ENCODE measurements around the gene DEFB132.

DNA sequence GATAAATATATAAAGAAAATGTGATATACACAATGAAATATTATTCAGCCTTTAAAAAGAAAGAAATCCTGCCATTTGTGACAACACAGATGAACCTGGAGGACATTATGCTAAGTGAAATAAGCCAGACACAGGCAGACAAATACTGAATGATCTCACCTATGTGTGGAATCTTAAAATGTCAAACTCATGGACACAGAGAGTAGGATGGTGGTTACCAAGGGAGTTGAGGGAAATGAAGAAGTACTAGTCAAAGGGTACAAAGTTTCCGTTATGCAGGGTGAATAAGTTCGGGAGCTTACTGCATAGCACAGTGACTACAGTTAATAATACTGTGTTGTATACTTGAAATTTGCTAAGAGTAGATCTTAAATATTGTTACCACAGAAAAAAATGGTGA lies 14.6 kb upstream of the DEFB132 start:
- TF ChIP-seq SP1 (IDR thresholded peaks at IDR 0.05) (no peak), ZNF384 (IDR thresholded peaks at IDR 0.05) (no peak), TARDBP (IDR thresholded peaks at IDR 0.05) (no peak), FOXA1 (IDR thresholded peaks at IDR 0.05) (no peak), CTBP1 (IDR thresholded peaks at IDR 0.05; ENCODE audit: borderline replicate concordance) (no peak), L3MBTL2 (conservative IDR thresholded peaks at IDR 0.05) (no peak), FOXM1 (IDR thresholded peaks at IDR 0.05; ENCODE audit: borderline replicate concordance) (no peak), NFRKB (IDR thresholded peaks at IDR 0.05) (no peak), SUZ12 (IDR thresholded peaks at IDR 0.05) (no peak), ARNT (IDR thresholded peaks at IDR 0.05) (no peak), HDGF (IDR thresholded peaks at IDR 0.05; ENCODE audit: borderline replicate concordance) (no peak), BHLHE40 (IDR thresholded peaks at IDR 0.05; ENCODE audit: borderline replicate concordance) (no peak)
- TF ChIP-seq, protein P1, sequence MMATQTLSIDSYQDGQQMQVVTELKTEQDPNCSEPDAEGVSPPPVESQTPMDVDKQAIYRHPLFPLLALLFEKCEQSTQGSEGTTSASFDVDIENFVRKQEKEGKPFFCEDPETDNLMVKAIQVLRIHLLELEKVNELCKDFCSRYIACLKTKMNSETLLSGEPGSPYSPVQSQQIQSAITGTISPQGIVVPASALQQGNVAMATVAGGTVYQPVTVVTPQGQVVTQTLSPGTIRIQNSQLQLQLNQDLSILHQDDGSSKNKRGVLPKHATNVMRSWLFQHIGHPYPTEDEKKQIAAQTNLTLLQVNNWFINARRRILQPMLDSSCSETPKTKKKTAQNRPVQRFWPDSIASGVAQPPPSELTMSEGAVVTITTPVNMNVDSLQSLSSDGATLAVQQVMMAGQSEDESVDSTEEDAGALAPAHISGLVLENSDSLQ (IDR thresholded peaks at IDR 0.05), result no peak

All from HEK293T (cell line).